Spleen (tissue), 7 donors: Measurements from ENCODE around the gene NCOA1.

Source experiments
- CTCF ChIP-seq, 11 experiments: fragments of 200-600 bp in 7 of 11; fragments of 450-650 bp in 4 of 11; sonication (generic) in 4 of 11; IDR thresholded peaks in 8 of 11; conservative IDR thresholded peaks in 3 of 11; 1 replicate in 7 of 11; 2 replicates in 4 of 11; pipeline versions ENCODE4 v1.4.0 to v1.8.0; 2016 to 2021; ENCODE audit warnings: antibody characterized with exemption in 11 of 11, inconsistent platforms in 4 of 11, mild to moderate bottlenecking in 1 of 11
- POLR2A ChIP-seq, 3 donors: fragments of 450-650 bp; IDR thresholded peaks; one replicate each; pipeline ENCODE4 v1.5.1; 2017; ENCODE audit warnings: antibody characterized with exemption in 3 of 3, mild to moderate bottlenecking in 1 of 3
- POLR2AphosphoS5 ChIP-seq, 3 donors: sonication (generic); formaldehyde crosslinking; IDR thresholded peaks; one replicate each; pipeline ENCODE4 v1.5.1; 2017; ENCODE audit warnings: antibody characterized with exemption in 3 of 3
- donor health status: DM: no; HTN: no; CAD: no; lungs with moderate emphysema.
- donor health status: DM: no; HTN: no; CAD: no.
- donor health status: DM: no; HTN: no; CAD: no.

- no peak for TF ChIP-seq CTCF (IDR thresholded peaks at IDR 0.05 in 8 of 11, conservative IDR thresholded peaks at IDR 0.05 in 3 of 11)
- TF ChIP-seq POLR2AphosphoS5 (IDR thresholded peaks at IDR 0.05), result no peak
- TF ChIP-seq POLR2A (IDR thresholded peaks at IDR 0.05), result no peak
Measured at GRCh38 chr2:24731923-24732322, 240.9 kb downstream of the NCOA1 start.
